HAP-1 (cell line): ENCODE data around the gene NOLC1.
"Not testable (repeated sequence)": the region's sequence is repeated elsewhere in the genome, so short reads cannot be mapped to it uniquely, and the experiment has no call there.

Experiments used
- DNase-seq, 2 experiments: peaks; one replicate each; pipeline ENCODE4 v3.0.0-alpha.2; 2016 to 2020; ENCODE audit warnings: low spot score in 2 of 2
- H3K27me3 ChIP-seq: fragments of 250-450 bp; sonication (Bioruptor Pico); 2 replicates; pipeline ENCODE4 v1.5.1; 2020; ENCODE audit warnings: low read depth, mild to moderate bottlenecking, moderate library complexity
- H3K36me3 ChIP-seq: fragments of 250-450 bp; sonication (Bioruptor Pico); replicated peaks from 2 replicates; pipeline ENCODE4 v1.5.1; 2020; ENCODE audit warnings: mild to moderate bottlenecking
- H3K4me1 ChIP-seq: fragments of 250-450 bp; sonication (Bioruptor Pico); 2 replicates; pipeline ENCODE4 v1.5.1; 2020; ENCODE audit warnings: mild to moderate bottlenecking
- H3K4me3 ChIP-seq: fragments of 250-450 bp; sonication (Bioruptor Pico); 2 replicates; pipeline ENCODE4 v1.5.1; 2020; ENCODE audit warnings: mild to moderate bottlenecking, moderate library complexity
- H3K9me3 ChIP-seq: fragments of 250-450 bp; sonication (Bioruptor Pico); 2 replicates; pipeline ENCODE4 v1.5.1; 2020; ENCODE audit warnings: mild to moderate bottlenecking, moderate library complexity
- in situ Hi-C: fragments of 300-500 bp; cut with MboI; formaldehyde crosslinking; loops from 3 replicates; pipeline ENCODE4 v1.14.3; 2020; ENCODE audit warnings: low sequenced_read_pairs, inconsistent platforms, mixed read lengths

The NOLC1 gene

DNA sequence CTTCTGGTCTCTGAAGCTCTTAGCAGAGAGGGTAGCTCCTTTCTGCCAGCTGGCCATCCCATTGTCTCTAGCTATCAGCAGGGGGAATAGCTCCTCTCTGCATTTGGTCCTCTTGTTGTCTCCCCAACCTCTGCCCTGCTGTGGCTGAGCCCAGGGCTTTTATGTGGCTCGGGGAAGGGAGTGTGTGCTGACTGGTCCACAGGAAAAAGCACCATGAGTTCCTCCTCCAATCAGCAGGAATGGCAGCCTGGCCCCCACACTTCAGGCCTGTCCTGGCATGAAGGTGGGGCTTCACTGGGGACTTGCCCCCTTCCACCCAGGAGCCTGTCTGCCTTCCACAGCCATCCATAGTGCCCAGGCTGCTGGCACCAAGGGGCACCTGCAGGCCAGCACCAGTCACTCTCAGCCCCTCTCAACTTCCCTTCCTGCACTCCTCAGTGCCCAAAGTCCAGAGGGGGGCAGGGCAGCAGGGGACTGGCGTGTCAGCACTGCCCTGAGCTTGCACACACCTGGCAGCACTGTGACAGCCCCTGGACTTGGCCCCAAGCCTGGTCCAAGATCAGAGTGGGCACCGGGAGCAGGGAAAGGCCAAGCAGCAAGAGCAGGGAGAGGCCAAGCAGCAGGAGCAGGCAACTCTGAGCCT, 36.2 kb downstream of the NOLC1 start:
- no peak for DNase-seq
- Histone ChIP-seq H3K4me3 (no peak overlapping the region), H3K9me3 (peaks cover 21% of the 10 kb centered on the region), H3K27me3 (no peaks in the 10 kb centered on the region), H3K4me1 (no peaks in the 10 kb centered on the region), H3K36me3 (no peaks in the 10 kb centered on the region)
- in situ Hi-C loops, result no loop called here

DNA sequence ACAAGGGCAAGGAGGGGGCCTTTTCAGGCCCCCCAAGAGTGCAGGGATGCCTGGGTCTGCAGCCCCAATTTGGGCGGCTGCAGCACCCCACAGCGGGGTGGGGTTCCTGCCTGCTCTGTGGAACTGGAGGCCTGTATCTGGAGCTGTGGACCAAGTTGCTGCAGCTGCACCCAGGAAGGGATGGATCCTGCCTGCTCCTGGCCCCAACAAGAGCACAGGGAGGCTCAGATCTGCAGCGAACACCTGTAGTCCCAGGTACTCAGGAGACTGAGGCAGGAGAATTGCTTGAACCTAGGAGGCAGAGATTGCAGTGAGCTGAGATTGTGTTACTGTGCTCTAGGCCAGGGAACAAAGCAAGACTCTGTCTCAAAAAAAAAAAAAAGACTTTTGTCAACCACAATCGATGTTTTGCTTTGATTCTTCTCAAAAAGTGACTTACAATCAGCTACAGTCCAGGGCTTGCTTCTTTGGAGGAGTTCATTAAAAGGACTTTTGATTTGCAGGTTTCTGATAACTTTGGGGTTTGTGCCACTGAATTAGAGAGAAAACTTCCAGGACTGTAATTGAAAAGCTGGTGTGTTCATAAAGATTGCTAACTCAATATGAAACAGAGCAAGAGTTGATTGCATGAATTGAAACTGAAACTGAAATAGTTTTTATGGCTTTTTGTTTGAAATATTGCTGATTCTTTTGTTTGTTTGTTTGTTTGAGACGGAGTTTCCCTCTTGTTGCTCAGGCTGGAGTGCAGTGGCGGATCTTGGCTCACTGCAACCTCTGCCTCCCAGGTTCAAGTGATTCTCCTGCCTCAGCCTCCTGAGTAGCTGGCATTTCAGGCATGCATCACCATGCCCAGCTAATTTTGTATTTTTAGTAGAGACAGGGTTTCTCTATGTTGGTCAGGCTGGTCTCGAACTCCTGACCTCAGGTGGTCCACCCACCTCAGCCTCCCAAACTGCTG, 37.0 kb downstream of the NOLC1 start:
- in situ Hi-C loops, H3K27me3 ChIP-seq, H3K4me1 ChIP-seq, H3K4me3 ChIP-seq, H3K36me3 ChIP-seq, DNase-seq: not testable (repeated sequence)
- peaks cover 20% of the 10 kb centered on the region for H3K9me3 ChIP-seq

DNA sequence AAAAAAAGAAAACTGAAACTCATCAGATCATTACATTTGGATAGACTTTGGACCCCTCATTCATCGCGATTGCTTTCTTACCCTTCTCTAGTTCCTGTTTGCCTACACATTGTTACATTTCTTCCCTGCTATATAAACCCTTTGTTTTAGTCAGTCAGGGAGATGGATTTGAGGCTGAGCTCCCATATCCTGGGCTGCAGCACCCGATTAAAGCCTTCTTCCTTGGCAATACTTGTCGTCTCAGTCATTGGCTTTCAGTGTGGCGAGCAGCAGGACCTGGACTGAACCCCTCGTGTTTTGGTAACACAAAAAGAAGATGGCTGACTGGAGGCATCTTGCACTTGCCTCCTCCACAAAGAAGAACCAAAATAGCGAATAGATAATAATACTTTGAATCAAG, 39.8 kb downstream of the NOLC1 start:
- no peak for DNase-seq
- Histone ChIP-seq H3K4me1 (no peaks in the 10 kb centered on the region), H3K4me3 (no peak overlapping the region), H3K9me3 (peaks cover 8% of the 10 kb centered on the region; the same call in 1 of the 2 replicates), H3K27me3 (no peaks in the 10 kb centered on the region), H3K36me3 (no peaks in the 10 kb centered on the region)
- in situ Hi-C loops, result no loop called here

DNA sequence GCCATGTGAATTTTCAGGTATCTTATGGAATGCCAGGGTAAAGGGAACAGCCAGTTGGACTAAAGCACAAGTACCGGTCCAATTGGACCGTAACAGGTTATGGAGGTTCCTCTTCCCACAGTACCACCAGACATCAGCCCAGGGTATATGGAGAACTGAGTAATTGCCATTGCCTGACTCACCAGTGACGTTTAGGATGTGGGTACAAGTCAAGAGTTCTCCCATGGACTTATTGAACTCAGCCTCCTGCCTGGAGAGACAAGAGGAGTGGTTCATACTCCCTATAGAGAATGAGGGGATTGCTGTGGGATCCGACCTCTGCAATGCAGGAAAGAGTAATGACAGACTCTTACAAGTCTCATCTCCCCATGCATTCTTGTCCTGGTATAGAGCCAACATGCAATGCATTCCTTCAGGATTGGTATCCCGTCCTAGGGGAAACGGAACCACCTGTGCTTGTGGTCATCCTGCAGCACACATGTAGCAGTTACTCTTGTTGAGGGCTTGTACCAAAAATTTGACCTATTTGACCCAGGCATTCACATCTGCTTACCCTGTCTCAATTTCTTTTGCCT, 43.2 kb downstream of the NOLC1 start:
- in situ Hi-C loops, result no loop called here
- H3K9me3 ChIP-seq, result peaks cover 8% of the 10 kb centered on the region; the same call in 1 of the 2 replicates
- H3K36me3 ChIP-seq, result no peaks in the 10 kb centered on the region
- H3K27me3 ChIP-seq, result no peaks in the 10 kb centered on the region
- H3K4me3 ChIP-seq, result no peak overlapping the region
- H3K4me1 ChIP-seq, result no peaks in the 10 kb centered on the region
- DNase-seq, result no peak

DNA sequence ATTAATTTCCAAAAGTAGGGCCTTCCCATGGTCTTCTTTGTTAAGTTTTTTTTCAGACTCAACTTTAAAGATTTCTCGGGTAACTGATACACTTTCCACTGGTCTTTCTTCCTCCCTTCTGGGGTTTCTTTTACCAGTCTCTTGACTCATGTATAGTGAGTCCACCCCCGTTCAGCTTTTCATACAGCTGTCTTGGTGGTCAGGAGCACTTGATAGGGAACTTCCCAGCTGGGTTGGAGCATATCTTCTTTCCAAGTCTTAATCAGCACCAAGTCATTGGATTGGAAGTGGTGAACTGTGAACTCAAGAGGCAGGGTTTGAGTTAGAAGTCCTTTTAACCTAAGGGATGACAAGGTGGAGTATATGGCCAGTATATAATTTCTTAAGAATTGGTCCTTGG, 44.7 kb downstream of the NOLC1 start:
- Histone ChIP-seq H3K4me3 (no peak overlapping the region), H3K27me3 (no peaks in the 10 kb centered on the region)

DNA sequence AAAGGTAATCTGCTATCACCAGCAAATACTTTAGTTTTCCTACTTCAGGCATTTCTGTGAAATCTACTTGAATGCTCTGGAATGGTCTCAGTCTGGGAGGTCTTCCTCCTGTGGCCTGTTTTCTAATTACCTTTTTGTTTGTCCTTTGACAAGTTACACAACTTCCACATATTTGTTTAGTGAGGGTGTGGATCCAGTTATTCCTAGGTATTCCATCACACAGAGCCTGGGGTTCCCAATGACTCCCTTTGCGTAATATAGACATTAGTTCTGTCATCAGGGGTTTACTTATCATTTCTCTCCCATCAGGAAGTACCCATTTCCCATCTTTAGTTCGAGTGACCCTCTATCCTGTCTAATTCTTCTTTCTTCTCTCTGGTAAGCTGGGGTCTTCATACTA, 45.8 kb downstream of the NOLC1 start:
- no peak for DNase-seq
- no peaks in the 10 kb centered on the region for H3K4me1 ChIP-seq
- H3K9me3 ChIP-seq, result no peaks in the 10 kb centered on the region; the same call in 1 of the 2 replicates
- H3K4me3 ChIP-seq, result no peak overlapping the region
- no peaks in the 10 kb centered on the region for H3K36me3 ChIP-seq
- in situ Hi-C loops, result no loop called here
- no peaks in the 10 kb centered on the region for H3K27me3 ChIP-seq

More for the DNA sequence above, 44.7 kb downstream of the NOLC1 start:
- Histone ChIP-seq H3K36me3 (no peaks in the 10 kb centered on the region), H3K9me3 (0 out of 2 replicates have a peak, but pooled peaks cover 4% of the 10 kb centered on the region), H3K4me1 (no peaks in the 10 kb centered on the region)
- DNase-seq, result no peak
- in situ Hi-C loops, result no loop called here

DNA sequence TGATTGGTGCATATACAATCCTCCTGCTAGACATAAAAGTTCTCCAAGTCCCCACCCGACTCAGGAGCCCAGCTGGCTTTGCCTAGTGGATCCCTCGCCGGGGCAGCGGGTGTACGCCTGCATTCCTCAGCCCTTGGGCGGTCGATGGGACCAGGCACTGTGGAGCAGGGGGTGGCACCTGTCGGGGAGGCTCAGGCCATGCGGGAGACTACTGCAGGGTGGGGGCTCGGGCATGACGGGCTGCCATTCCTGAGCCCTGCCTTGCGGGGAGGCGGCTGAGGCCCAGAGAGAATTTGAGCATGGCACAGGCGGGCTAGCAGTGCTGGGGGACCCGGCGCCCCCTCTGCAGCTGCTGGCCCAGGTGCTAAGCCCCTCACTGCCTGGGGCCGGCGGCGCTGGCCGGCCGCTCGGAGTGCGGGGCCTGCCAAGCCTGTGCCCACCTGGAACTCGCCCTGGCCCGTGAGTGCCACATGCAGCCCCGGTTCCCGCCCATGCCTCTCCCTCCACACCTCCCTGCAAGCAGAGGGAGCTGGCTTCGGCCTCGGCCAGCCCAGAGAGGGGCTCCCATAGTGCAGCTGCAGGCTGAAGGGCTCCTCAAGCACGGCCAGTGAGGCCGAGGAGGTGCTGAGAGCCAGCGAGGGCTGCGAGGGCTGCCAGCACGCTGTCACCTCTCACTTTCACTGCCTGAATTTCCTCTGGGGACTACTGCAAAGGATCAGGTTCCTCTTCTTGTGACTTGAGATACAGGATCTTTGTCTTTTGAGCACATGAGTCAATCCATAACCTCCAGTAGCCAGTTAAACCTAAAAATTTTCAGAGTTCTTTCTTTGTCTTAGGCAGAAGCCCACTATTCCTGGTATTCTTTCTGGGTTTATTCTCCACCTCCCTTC, 48.8 kb downstream of the NOLC1 start:
- H3K9me3 ChIP-seq, result peaks cover 6% of the 10 kb centered on the region
- H3K4me1 ChIP-seq, result no peaks in the 10 kb centered on the region
- no peak overlapping the region for H3K4me3 ChIP-seq
- in situ Hi-C loops, result no loop called here
- H3K36me3 ChIP-seq, result no peaks in the 10 kb centered on the region
- DNase-seq, result no peak
- H3K27me3 ChIP-seq, result no peaks in the 10 kb centered on the region

DNA sequence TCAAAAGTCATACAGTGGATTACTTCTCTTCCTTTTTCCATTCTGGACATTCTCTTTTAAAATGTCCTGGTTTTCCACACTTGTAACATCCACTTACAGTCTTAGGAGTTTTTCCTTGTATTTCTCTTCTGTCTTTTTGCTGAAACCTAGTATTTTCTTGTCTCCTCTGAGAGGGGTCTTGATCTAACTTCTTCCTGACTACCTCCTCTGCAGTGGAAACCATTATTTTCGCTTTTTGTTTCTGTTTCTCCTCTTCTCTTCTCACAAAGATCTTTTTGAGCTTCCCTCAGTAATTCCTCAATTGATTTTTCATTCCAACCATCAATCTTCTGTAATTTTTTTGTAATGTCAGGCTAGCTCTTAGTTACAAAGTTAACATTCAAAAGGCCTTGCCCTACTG, 50.2 kb downstream of the NOLC1 start:
- H3K27me3 ChIP-seq, result no peaks in the 10 kb centered on the region
- peaks cover 6% of the 10 kb centered on the region for H3K9me3 ChIP-seq
- H3K36me3 ChIP-seq, result no peaks in the 10 kb centered on the region
- no peak overlapping the region for H3K4me3 ChIP-seq
- no peak for DNase-seq
- no peaks in the 10 kb centered on the region for H3K4me1 ChIP-seq
- in situ Hi-C loops, result no loop called here

DNA sequence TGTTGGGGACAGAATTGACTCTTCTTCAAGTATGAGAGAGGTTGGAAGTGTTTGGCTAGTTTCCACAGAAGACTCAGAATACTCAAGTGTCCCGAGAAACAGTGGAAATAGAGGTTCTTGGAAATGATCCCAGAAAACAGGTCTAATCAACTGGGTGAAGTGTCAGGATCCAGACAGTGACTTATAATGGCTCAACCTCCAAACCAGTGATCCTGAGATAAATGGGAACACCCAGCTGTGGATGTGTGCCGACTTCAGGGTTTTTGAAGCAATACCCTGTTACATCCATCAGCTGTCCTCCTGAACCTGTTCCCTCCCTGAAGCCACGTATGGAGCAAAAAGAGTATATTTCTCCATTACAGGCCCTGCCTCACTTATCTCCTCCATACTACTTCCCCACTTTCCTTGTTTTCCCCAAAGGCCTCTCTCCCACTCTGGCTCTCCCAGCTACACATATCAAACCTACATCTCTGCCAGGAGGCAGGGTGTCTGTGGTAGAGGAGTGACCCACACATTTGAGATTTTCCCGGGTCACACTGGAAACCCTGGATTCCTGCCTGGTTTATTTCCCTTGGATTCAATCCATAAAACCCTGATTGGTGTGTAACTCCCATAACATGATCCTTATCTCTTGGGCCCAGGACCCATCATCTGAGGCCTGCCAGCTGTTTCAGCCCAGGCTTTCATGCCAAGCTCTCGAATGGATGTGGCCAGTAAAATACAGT, 56.3 kb downstream of the NOLC1 start:
- H3K27me3 ChIP-seq, result no peaks in the 10 kb centered on the region
- H3K9me3 ChIP-seq, result peaks cover 6% of the 10 kb centered on the region
- H3K4me1 ChIP-seq, result peaks cover 10% of the 10 kb centered on the region
- in situ Hi-C loops, result no loop called here
- DNase-seq, result no peak
- H3K4me3 ChIP-seq, result no peak overlapping the region
- H3K36me3 ChIP-seq, result no peaks in the 10 kb centered on the region

DNA sequence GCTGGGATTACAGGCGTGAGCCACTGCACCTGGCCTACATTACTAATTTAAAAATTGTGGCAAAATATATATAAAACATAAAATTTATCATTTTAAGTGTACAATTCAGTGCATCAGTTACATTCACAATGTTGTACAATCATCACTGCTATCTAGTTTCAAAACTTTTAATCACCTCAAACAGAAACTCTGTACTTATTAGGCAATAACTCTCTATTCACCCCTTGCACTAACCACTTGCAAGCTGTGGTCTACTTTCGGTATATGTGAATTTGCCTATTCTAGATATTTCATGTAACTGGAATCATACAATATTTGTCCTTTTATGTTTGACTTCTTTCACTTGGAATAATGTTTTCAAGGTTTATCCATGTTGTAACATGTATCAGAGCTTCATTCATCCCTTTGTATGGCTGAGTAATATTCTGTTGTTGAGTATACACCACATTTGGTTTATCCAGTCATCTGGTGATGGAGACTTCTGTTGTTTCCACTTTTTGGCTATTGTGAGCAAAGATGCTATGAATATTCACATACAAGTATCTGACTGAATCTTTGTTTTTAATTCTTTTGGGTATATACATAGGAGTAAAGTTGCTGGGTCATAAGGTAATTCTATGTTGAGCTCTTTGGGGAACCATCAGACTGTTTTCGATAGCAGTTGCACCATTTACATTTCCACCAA, 59.6 kb downstream of the NOLC1 start:
- H3K4me1 ChIP-seq, result peaks cover 12% of the 10 kb centered on the region
- DNase-seq, result no peak
- no peaks in the 10 kb centered on the region for H3K9me3 ChIP-seq
- no peaks in the 10 kb centered on the region for H3K36me3 ChIP-seq
- no peak overlapping the region for H3K4me3 ChIP-seq
- in situ Hi-C loops, result no loop called here
- H3K27me3 ChIP-seq, result no peaks in the 10 kb centered on the region
